HL-60/S4 treated with retinoic acid at 250 ng/mL for 4 days and 3 days (cell line): ENCODE data around the gene HAUS6.
"Not testable (repeated sequence)": the region's sequence is repeated elsewhere in the genome, so short reads cannot be mapped to it uniquely, and the experiment has no call there.

Source experiments
- in situ Hi-C: fragments of 300-500 bp; cut with MboI; formaldehyde crosslinking; loops from 2 replicates; pipeline ENCODE4 v1.7.0; 2022; ENCODE audit warnings: low sequenced_read_pairs

The HAUS6 gene

GRCh38 chr9:19102631-19103345 is at the start of gene HAUS6:
HAUS6 (minus strand) TSS chr9:19102904; CDS start chr9:19102651, 253 bp downstream.
- in situ Hi-C loops = no loop called here

GRCh38 chr9:19152160-19152498 is 49.4 kb upstream of the HAUS6 start:
- in situ Hi-C loops = not testable (repeated sequence)

- in situ Hi-C loops = no loop called here
Observed at GRCh38 chr9:19151425-19152159, 48.9 kb upstream of the HAUS6 start.

GRCh38 chr9:19149230-19149629 is 46.5 kb upstream of the HAUS6 start:
- in situ Hi-C loops = no loop called here

GRCh38 chr9:19148187-19148586 is 45.5 kb upstream of the HAUS6 start:
- in situ Hi-C loops = no loop called here

- in situ Hi-C loops = no loop called here
Observed at GRCh38 chr9:19146441-19147024, 43.8 kb upstream of the HAUS6 start.

GRCh38 chr9:19145881-19146280 is 43.2 kb upstream of the HAUS6 start:
- in situ Hi-C loops = no loop called here

GRCh38 chr9:19140259-19140658 is 37.6 kb upstream of the HAUS6 start:
- in situ Hi-C loops = no loop called here

GRCh38 chr9:19138084-19138483 is 35.4 kb upstream of the HAUS6 start:
- in situ Hi-C loops = no loop called here

GRCh38 chr9:19137282-19137681 is 34.6 kb upstream of the HAUS6 start:
- in situ Hi-C loops = no loop called here

- in situ Hi-C loops = no loop called here
Observed at GRCh38 chr9:19136129-19136528, 33.4 kb upstream of the HAUS6 start.

- in situ Hi-C loops = no loop called here
Observed at GRCh38 chr9:19133549-19134345, 31.0 kb upstream of the HAUS6 start.

GRCh38 chr9:19130436-19130835 is 27.7 kb upstream of the HAUS6 start:
- in situ Hi-C loops = no loop called here

GRCh38 chr9:19127871-19128500 is 25.3 kb upstream of the HAUS6 start:
- in situ Hi-C loops = no loop called here

GRCh38 chr9:19124430-19124793 is 21.7 kb upstream of the HAUS6 start:
- in situ Hi-C loops = no loop called here

GRCh38 chr9:19122490-19123042 is 19.9 kb upstream of the HAUS6 start:
- in situ Hi-C loops = no loop called here

- in situ Hi-C loops = no loop called here
Observed at GRCh38 chr9:19120877-19121276, 18.2 kb upstream of the HAUS6 start.

GRCh38 chr9:19119801-19120440 is 17.2 kb upstream of the HAUS6 start:
- in situ Hi-C loops = no loop called here

- in situ Hi-C loops = no loop called here
Observed at GRCh38 chr9:19119246-19119645, 16.5 kb upstream of the HAUS6 start.

GRCh38 chr9:19117039-19117716 is 14.5 kb upstream of the HAUS6 start:
- in situ Hi-C loops = no loop called here
